Esophagus squamous epithelium (tissue), 5 donors: ENCODE data around the gene LAMA5. TPM values are rescaled to one million over a fixed set of nuclear protein-coding genes. Genes with fewer than 3 reads are reported as not detected.
A peak's percentile ranks its signal among the peaks of the same experiment; 100 is the strongest.

Experiments
- DNase-seq: peaks from one replicate; lab custom pipeline; 2025; lab: John Stamatoyannopoulos, UW
- H3K27ac ChIP-seq, 4 donors: fragments of 200-600 bp; sonication (generic); one replicate each; pipeline ENCODE4 v1.5.1; 2016 to 2019; ENCODE audit warnings: mild to moderate bottlenecking in 1 of 4
- H3K27me3 ChIP-seq, 4 donors: fragments of 200-600 bp; sonication (generic); 1 replicate in 3 of 4; 2 replicates in 1 of 4; pipeline versions ENCODE4 v1.5.1 to v1.6.0; 2017 to 2021; ENCODE audit warnings: antibody characterized with exemption in 1 of 4
- H3K36me3 ChIP-seq, 3 donors: fragments of 200-600 bp; sonication (generic); one replicate each; pipeline ENCODE4 v1.5.1; 2016 to 2019
- H3K4me1 ChIP-seq, 3 donors: fragments of 200-600 bp; sonication (generic); one replicate each; pipeline ENCODE4 v1.5.1; 2017 to 2019
- H3K4me3 ChIP-seq, 4 donors: fragments of 200-600 bp; sonication (generic); 1 replicate in 3 of 4; 2 replicates in 1 of 4; pipeline ENCODE4 v1.5.1; 2016 to 2019; ENCODE audit warnings: mild to moderate bottlenecking in 2 of 4, moderate library complexity in 1 of 4
- H3K9me3 ChIP-seq, 3 donors: fragments of 200-600 bp; sonication (generic); one replicate each; pipeline ENCODE4 v1.5.1; 2016 to 2019
- POLR2A ChIP-seq, 4 donors: fragments of 450-650 bp; IDR thresholded peaks; one replicate each; pipeline ENCODE4 v1.6.1; 2017; ENCODE audit warnings: antibody characterized with exemption in 4 of 4, mild to moderate bottlenecking in 4 of 4, moderate library complexity in 3 of 4
- WGBS, 2 donors: methylation state at CpG; one replicate each; pipeline ENCODE4 v1.1.5; 2018; 5-methylcytosine and 5-hydroxymethylcytosine counted together
- intact Hi-C: fragments of 100-400 bp; cut with DNase I; formaldehyde crosslinking; loops from one replicate; pipeline ENCODE4 v1.15.0; 2022
- total RNA-seq, 4 donors: library from RNA; depleted of rRNA; stranded (reverse); fragments of >200 nt; gene quantifications; one replicate each; pipeline ENCODE4 v1.1.0, GENCODE V29; 2016
- TF ChIP-seq, protein P1 (sequence below), 6 experiments: fragments of 450-650 bp in 4 of 6; fragments of 200-600 bp in 2 of 6; sonication (generic) in 2 of 6; IDR thresholded peaks; one replicate each; pipeline ENCODE4 v1.5.1; 2016 to 2019; ENCODE audit warnings: antibody characterized with exemption in 6 of 6, mild to moderate bottlenecking in 4 of 6, moderate library complexity in 4 of 6
- donor health status: DM: yes; HTN: yes; CAD: no.

The LAMA5 gene
- total RNA-seq, 4 donors from 2014 or later, result 60.4 to 127 (median 98.9) TPM

DNA sequence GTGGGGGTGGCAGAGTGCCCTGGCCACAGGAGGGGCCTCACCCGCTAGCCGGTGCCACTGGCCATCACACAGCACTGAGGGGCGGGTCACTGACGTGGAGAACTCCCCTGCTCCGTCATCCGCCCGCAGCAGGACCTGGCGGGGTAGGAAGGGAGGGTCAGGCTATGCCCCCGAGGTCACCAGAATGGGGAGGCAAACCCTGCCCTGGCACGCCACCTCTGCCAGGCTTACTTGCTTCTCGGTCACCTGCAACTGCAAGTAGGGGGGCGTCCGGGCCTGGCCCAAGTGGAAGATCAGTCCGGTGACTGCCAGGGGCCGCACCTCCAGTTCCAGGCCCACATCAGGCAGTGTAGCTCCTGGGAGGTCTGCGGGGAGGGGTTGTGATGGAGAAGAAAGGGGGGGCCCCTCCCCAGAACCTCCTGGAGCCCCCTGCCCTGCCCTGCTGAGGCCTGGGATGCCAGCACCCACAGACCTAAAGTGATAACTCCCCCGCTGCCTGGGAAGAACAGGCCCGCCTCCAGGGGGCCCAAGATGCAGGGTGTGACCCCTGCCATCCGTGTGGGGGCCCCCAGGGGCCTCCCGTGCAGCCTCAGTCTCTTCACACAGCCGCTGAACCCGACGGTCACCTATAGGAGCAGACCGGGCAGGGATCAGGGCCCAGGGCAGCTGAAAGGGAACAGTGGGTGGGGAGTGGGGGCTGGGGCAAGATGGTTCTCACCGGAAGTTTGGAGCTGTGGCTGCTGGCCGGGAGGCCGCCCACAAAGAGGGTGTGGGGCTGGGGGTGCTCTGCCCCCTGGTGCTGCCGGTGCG is 57.0 kb downstream of the LAMA5 start:
- intact Hi-C loops, result no loop called here
- Histone ChIP-seq H3K36me3 (peaks cover 67 to 100% (median 72%) of the 10 kb centered on the region in 3 donors), H3K4me1 (peaks cover 11 to 69% (median 38%) of the 10 kb centered on the region in 3 donors), H3K4me3 (no peak overlapping the region), H3K9me3 (no peaks in the 10 kb centered on the region), H3K27me3 (no peaks in the 10 kb centered on the region), H3K27ac (peak overlapping the region; percentile 10 to 42 (median 34))
- DNase-seq, result no peak
- 41% methylated on average over 10 of the region's 29 CpGs; no CpG with 5 or more reads in 1 of the 2 donors for WGBS, 2 donors
- TF ChIP-seq, protein P1, sequence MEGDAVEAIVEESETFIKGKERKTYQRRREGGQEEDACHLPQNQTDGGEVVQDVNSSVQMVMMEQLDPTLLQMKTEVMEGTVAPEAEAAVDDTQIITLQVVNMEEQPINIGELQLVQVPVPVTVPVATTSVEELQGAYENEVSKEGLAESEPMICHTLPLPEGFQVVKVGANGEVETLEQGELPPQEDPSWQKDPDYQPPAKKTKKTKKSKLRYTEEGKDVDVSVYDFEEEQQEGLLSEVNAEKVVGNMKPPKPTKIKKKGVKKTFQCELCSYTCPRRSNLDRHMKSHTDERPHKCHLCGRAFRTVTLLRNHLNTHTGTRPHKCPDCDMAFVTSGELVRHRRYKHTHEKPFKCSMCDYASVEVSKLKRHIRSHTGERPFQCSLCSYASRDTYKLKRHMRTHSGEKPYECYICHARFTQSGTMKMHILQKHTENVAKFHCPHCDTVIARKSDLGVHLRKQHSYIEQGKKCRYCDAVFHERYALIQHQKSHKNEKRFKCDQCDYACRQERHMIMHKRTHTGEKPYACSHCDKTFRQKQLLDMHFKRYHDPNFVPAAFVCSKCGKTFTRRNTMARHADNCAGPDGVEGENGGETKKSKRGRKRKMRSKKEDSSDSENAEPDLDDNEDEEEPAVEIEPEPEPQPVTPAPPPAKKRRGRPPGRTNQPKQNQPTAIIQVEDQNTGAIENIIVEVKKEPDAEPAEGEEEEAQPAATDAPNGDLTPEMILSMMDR (IDR thresholded peaks at IDR 0.05), result no peak
- no peak for TF ChIP-seq POLR2A (IDR thresholded peaks at IDR 0.05)

DNA sequence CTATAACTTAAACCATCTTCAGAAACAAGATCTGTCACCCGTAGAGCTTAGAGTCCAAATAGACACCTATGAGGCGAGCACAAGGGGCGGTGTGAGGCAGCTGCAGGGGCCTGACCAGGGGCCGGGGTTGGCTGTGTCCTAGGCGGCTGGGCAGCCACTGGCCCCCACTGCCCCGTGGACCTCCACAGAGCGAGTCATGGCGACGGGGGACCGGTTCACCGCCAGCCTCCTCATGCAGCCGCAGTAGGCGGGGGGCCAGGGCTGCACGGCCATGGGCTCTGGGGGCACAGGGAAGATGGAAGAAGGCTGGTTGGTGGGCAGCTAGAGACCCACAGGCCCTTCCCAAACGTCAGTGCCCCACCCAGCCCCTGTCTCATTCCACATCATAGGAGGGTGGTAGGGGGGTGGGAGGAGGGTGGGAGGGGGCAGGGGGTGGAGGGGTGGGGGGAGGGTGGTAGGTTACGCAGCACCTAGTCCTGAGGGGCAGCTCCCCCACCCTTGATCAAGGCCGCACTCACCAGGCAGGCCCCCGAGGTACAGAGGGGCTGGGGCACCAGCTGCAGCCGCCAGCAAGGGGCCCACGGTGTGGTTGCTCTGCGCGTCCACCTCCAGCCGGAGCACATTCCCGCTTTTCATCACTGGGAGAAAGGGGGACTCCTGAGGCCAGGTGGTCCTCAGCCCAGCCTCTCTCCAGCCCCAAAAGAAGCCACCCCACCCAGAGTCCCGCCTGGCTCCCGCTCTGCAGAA is 57.7 kb downstream of the LAMA5 start:
- Histone ChIP-seq H3K36me3 (peaks cover 64 to 100% (median 67%) of the 10 kb centered on the region in 3 donors), H3K27ac (peak overlapping the region in 3 of 4 donors; percentile 5 to 34 (median 34)), H3K9me3 (no peaks in the 10 kb centered on the region), H3K4me3 (no peak overlapping the region), H3K27me3 (no peaks in the 10 kb centered on the region), H3K4me1 (peaks cover 19 to 77% (median 45%) of the 10 kb centered on the region in 3 donors)
- 60 to 84% methylated on average over 1 to 11 of the region's 26 CpGs for WGBS, 2 donors
- TF ChIP-seq, protein P1 (IDR thresholded peaks at IDR 0.05), result no peak
- intact Hi-C loops, result no loop called here
- DNase-seq, result no peak

DNA sequence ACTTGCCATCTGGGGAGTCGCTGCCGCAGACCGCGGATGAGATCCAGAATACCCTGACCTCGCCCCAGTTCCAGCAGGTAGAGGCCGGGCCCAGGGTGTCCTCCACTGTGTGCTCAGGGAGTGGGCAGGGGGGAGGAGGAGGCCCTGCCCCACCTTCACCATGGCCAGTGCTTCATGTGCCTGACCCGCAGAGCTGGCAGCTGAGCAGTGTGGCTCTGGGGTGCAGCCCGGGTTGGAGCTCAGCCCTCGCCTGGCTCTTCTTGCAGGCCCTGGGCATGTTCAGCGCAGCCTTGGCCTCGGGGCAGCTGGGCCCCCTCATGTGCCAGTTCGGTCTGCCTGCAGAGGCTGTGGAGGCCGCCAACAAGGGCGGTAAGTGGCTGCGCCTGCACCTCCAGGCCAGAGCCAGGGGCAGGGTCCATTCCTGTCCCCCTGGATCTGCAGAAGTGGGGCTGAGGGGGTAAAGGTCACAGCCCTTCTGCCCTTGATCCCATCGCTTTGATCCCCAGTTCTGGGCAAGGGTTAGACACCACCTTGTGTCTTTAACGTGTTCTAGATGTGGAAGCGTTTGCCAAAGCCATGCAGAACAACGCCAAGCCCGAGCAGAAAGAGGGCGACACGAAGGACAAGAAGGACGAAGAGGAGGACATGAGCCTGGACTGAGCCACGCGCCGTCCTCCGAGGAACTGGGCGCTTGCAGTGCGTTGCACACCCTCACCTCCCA is 58.9 kb downstream of the LAMA5 start:
- intact Hi-C loops, result no loop called here
- Histone ChIP-seq H3K4me3 (no peak overlapping the region), H3K27ac (peak overlapping the region in 3 of 4 donors; percentile 37 to 99 (median 39)), H3K9me3 (no peaks in the 10 kb centered on the region), H3K27me3 (no peaks in the 10 kb centered on the region), H3K36me3 (peaks cover 60 to 89% (median 64%) of the 10 kb centered on the region in 3 donors), H3K4me1 (peaks cover 30 to 88% (median 52%) of the 10 kb centered on the region in 3 donors)
- no peak for DNase-seq
- 44 to 70% methylated on average over 11 to 12 of the region's 29 CpGs for WGBS, 2 donors
- TF ChIP-seq POLR2A (IDR thresholded peaks at IDR 0.05), result no peak
- TF ChIP-seq, protein P1 (IDR thresholded peaks at IDR 0.05), result no peak

DNA sequence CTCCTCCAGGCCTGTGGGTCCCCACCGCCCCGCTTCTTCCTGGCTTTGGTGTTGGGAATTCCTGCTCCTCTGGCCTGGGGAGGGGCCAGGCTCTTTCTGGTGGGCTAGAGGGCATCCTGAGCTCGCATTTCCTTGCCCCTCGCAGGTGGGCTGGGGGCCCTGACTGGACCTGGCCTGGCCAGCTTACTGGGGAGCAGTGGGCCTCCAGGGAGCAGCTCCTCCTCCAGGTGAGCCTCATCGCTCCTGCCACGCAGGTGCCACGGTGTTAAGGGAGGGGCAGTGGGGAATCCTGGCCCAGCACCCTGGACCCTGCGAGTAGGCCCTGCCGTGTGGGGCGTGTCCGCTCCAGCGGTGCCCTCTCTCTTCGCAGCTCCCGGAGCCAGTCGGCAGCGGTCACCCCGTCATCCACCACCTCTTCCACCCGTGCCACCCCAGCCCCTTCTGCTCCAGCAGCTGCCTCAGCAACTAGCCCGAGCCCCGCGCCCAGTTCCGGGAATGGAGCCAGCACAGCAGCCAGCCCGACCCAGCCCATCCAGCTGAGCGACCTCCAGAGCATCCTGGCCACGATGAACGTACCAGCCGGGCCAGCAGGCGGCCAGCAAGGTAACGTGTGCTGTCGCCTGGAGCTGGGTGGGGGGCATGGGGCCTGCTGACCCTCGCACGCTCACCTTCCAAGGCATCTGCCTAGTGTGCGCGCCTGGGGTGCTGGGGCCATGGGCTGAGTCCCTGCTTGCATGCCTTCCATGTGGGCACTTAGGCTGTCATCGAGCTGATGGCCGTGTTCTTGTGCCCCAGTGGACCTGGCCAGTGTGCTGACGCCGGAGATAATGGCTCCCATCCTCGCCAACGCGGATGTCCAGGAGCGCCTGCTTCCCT is 59.6 kb downstream of the LAMA5 start:
- Histone ChIP-seq H3K27ac (peak overlapping the region in 3 of 4 donors; percentile 12 to 99 (median 39)), H3K9me3 (no peaks in the 10 kb centered on the region), H3K4me3 (no peak overlapping the region), H3K36me3 (peaks cover 54 to 81% (median 56%) of the 10 kb centered on the region in 3 donors), H3K4me1 (peaks cover 31 to 89% (median 52%) of the 10 kb centered on the region in 3 donors), H3K27me3 (no peaks in the 10 kb centered on the region)
- 61 to 83% methylated on average over 3 to 11 of the region's 42 CpGs for WGBS, 2 donors
- no peak for DNase-seq
- intact Hi-C loops, result no loop called here
- TF ChIP-seq, protein P1 (IDR thresholded peaks at IDR 0.05), result peak in 1 of 6 experiments; percentile 10
- TF ChIP-seq POLR2A (IDR thresholded peaks at IDR 0.05), result no peak
